B cell (primary cell): ENCODE measurements around the gene ZDHHC20. TPM values are rescaled to one million over a fixed set of nuclear protein-coding genes. Genes with fewer than 3 reads are reported as not detected.

Source experiments
- ATAC-seq: fragments of 200-7000 bp; cut with Tn5 transposase; one replicate; pipeline ENCODE4 v1.10.0; 2021; ENCODE audit warnings: low read depth, mild to moderate bottlenecking, moderate number of reproducible peaks, moderate library complexity
- CTCF ChIA-PET: fragments of 350-600 bp; sonication (Branson Sonifier 250); formaldehyde crosslinking; loops from one replicate; lab custom pipeline; 2021; ENCODE audit warnings: antibody characterized with exemption, inconsistent platforms; lab: Charles Lee
- POLR2A ChIA-PET: fragments of 350-600 bp; sonication (Branson Sonifier 250); formaldehyde crosslinking; loops from one replicate; lab custom pipeline; 2021; ENCODE audit warnings: antibody characterized with exemption; lab: Charles Lee
- DNase-seq: peaks from one replicate; pipeline ENCODE4 v3.0.0; 2013
- H2AFZ ChIP-seq: 2 replicates; pipeline ENCODE4 v1.6.1; 2012; ENCODE audit warnings: mild to moderate bottlenecking, low read depth, low read length; ENCODE audit not compliant: insufficient read depth, poor library complexity, severe bottlenecking
- H3K27ac ChIP-seq, 2 donors: 1 replicate in 1 of 2; 2 replicates in 1 of 2; pipeline ENCODE4 v1.5.1; 2012 to 2013; ENCODE audit warnings: low read length in 2 of 2, mild to moderate bottlenecking in 2 of 2, moderate library complexity in 1 of 2
- H3K27me3 ChIP-seq, 4 experiments: fragments of 200-600 bp in 1 of 4; sonication (generic) in 1 of 4; replicated peaks in 1 of 4; 1 replicate in 2 of 4; 2 replicates in 2 of 4; pipeline versions ENCODE4 v1.6.1 to v1.7.0; 2013 to 2016; ENCODE audit warnings: low read length in 3 of 4, mild to moderate bottlenecking in 2 of 4, mixed read lengths in 1 of 4, moderate library complexity in 1 of 4; ENCODE audit not compliant: insufficient read depth in 4 of 4, control insufficient read depth in 3 of 4; ENCODE audit errors: control extremely low read depth in 1 of 4
- H3K36me3 ChIP-seq, 2 experiments: replicated peaks in 1 of 2; 1 replicate in 1 of 2; 2 replicates in 1 of 2; pipeline versions ENCODE4 v1.6.1 to v1.7.1; 2013; ENCODE audit warnings: low read length in 1 of 2; ENCODE audit not compliant: insufficient read depth in 2 of 2, control insufficient read depth in 1 of 2; ENCODE audit errors: control extremely low read depth in 1 of 2, extremely low read depth in 1 of 2
- H3K4me1 ChIP-seq, 2 donors: fragments of 200-600 bp in 1 of 2; sonication (generic) in 1 of 2; 1 replicate in 1 of 2; 2 replicates in 1 of 2; pipeline versions ENCODE4 v1.5.1 to v1.6.1; 2013 to 2017; ENCODE audit warnings: low read length in 2 of 2; ENCODE audit not compliant: control insufficient read depth in 2 of 2, insufficient read depth in 2 of 2
- H3K4me2 ChIP-seq: replicated peaks from 2 replicates; pipeline ENCODE3; 2012; ENCODE audit warnings: mild to moderate bottlenecking, low read depth, low read length; ENCODE audit not compliant: poor library complexity, severe bottlenecking
- H3K4me3 ChIP-seq, 5 experiments: fragments of 200-600 bp in 1 of 5; sonication (generic) in 1 of 5; 1 replicate in 3 of 5; 2 replicates in 2 of 5; pipeline versions ENCODE4 v1.5.1 to v1.7.0; 2011 to 2016; ENCODE audit warnings: low read length in 4 of 5, mild to moderate bottlenecking in 4 of 5, low read depth in 2 of 5, control low read depth in 1 of 5, moderate library complexity in 1 of 5; ENCODE audit not compliant: insufficient read depth in 1 of 5; ENCODE audit errors: control extremely low read depth in 1 of 5, extremely low read depth in 1 of 5
- H3K79me2 ChIP-seq: fragments of 200-600 bp; sonication (generic); one replicate; pipeline ENCODE4 v1.6.0; 2016; ENCODE audit warnings: low read length; ENCODE audit not compliant: control insufficient read depth, insufficient read depth
- H3K9ac ChIP-seq: fragments of 200-600 bp; sonication (generic); 2 replicates; pipeline ENCODE4 v1.6.1; 2017; ENCODE audit warnings: mild to moderate bottlenecking, low read length, moderate library complexity
- H3K9me3 ChIP-seq, 3 donors: one replicate each; pipeline versions ENCODE4 v1.6.1 to v1.7.1; 2013; ENCODE audit warnings: low read length in 2 of 3; ENCODE audit not compliant: control insufficient read depth in 2 of 3, insufficient read depth in 1 of 3; ENCODE audit errors: control extremely low read depth in 1 of 3
- H4K20me1 ChIP-seq: 2 replicates; pipeline ENCODE4 v1.6.0; 2012; ENCODE audit warnings: mild to moderate bottlenecking, low read length; ENCODE audit not compliant: insufficient read depth, control insufficient read depth, poor library complexity, severe bottlenecking
- H3K27ac Mint-ChIP-seq: one replicate; pipeline ENCODE4 v1.8.0; 2021; ENCODE audit warnings: mixed read lengths
- H3K27me3 Mint-ChIP-seq: one replicate; pipeline ENCODE4 v1.8.0; 2021; ENCODE audit warnings: mixed read lengths
- H3K4me1 Mint-ChIP-seq: one replicate; pipeline ENCODE4 v1.8.0; 2021; ENCODE audit warnings: mixed read lengths
- H3K4me3 Mint-ChIP-seq: one replicate; pipeline ENCODE4 v1.8.0; 2021; ENCODE audit warnings: mixed read lengths
- H3K9me3 Mint-ChIP-seq: one replicate; pipeline ENCODE4 v1.8.0; 2022; ENCODE audit warnings: mixed read lengths; ENCODE audit not compliant: insufficient read depth
- EZH2 ChIP-seq: IDR thresholded peaks from 2 replicates; pipeline ENCODE4 v1.6.1; 2012; ENCODE audit warnings: borderline replicate concordance, low read depth, mild to moderate bottlenecking, moderate library complexity, low read length; ENCODE audit not compliant: insufficient read depth, poor library complexity, severe bottlenecking
- WGBS: methylation state at CpG from one replicate; pipeline ENCODE4 v1.1.5; 2013; ENCODE audit warnings: missing lambda C conversion rate; ENCODE audit not compliant: insufficient coverage; 5-methylcytosine and 5-hydroxymethylcytosine counted together
- intact Hi-C: fragments of 100-400 bp; cut with micrococcal nuclease; formaldehyde crosslinking; loops from one replicate; pipeline ENCODE4 v1.10.0; 2022
- polyA plus RNA-seq: library from polyadenylated mRNA; depleted of rRNA; stranded (reverse); fragments of >200 nt; gene quantifications from 2 replicates; pipeline ENCODE4 v1.2.3, GENCODE V29; 2012
- total RNA-seq, 2 donors: library from RNA; stranded (reverse); fragments of 120-200 nt in 1 of 2; gene quantifications; 1 replicate in 1 of 2; 2 replicates in 1 of 2; pipeline versions ENCODE4 v1.2.3 to v1.2.4, GENCODE V29; 2013 to 2022
- TF ChIP-seq, protein P1 (sequence below): fragments of 200-600 bp; IDR thresholded peaks from one replicate; pipeline ENCODE4 v1.8.0; 2022; ENCODE audit warnings: antibody characterized with exemption, mild to moderate bottlenecking

ZDHHC20 gene
- total and polyA plus RNA-seq, 2 donors (not counting 1 experiment from before 2014, with no cell fraction given) = 10.3 to 61.5 TPM

- ChIA-PET CTCF (no interaction called here), POLR2A (no interaction called here)
- TF ChIP-seq EZH2 = no peak
- TF ChIP-seq, protein P1, sequence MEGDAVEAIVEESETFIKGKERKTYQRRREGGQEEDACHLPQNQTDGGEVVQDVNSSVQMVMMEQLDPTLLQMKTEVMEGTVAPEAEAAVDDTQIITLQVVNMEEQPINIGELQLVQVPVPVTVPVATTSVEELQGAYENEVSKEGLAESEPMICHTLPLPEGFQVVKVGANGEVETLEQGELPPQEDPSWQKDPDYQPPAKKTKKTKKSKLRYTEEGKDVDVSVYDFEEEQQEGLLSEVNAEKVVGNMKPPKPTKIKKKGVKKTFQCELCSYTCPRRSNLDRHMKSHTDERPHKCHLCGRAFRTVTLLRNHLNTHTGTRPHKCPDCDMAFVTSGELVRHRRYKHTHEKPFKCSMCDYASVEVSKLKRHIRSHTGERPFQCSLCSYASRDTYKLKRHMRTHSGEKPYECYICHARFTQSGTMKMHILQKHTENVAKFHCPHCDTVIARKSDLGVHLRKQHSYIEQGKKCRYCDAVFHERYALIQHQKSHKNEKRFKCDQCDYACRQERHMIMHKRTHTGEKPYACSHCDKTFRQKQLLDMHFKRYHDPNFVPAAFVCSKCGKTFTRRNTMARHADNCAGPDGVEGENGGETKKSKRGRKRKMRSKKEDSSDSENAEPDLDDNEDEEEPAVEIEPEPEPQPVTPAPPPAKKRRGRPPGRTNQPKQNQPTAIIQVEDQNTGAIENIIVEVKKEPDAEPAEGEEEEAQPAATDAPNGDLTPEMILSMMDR = no peak
- no peak overlapping the region for H2AFZ ChIP-seq
- H3K27ac ChIP-seq = no peak overlapping the region
- H3K4me3 ChIP-seq = no peak overlapping the region
- no peaks in the 10 kb centered on the region for H3K27me3 ChIP-seq
- no peak overlapping the region for H3K4me2 ChIP-seq
- H4K20me1 ChIP-seq = peaks cover under 1% of the 10 kb centered on the region
- peaks cover 0 to 4% (median 2%) of the 10 kb centered on the region in 3 donors for H3K9me3 ChIP-seq
- intact Hi-C loops = loop anchor here (10.0 kb wide), 1 partner anchor 49 kb away; the partner anchor contains the start of gene ZDHHC20
- no peaks in the 10 kb centered on the region for H3K9me3 Mint-ChIP-seq
- no peak overlapping the region for H3K27ac Mint-ChIP-seq
- DNase-seq (no peak), ATAC-seq (no peak)
- no peak overlapping the region for H3K4me3 Mint-ChIP-seq
- no peak overlapping the region for H3K9ac ChIP-seq
- no peaks in the 10 kb centered on the region for H3K79me2 ChIP-seq
- H3K36me3 ChIP-seq = peaks cover 10 to 27% of the 10 kb centered on the region in 2 experiments
- H3K27me3 Mint-ChIP-seq = no peaks in the 10 kb centered on the region
- H3K4me1 Mint-ChIP-seq = no peaks in the 10 kb centered on the region
- no peaks in the 10 kb centered on the region for H3K4me1 ChIP-seq
- no CpG with 5 or more reads among the region's 1 CpG for WGBS
Observed at GRCh38 chr13:21405309-21405708, 53.8 kb downstream of the ZDHHC20 start.

DNA sequence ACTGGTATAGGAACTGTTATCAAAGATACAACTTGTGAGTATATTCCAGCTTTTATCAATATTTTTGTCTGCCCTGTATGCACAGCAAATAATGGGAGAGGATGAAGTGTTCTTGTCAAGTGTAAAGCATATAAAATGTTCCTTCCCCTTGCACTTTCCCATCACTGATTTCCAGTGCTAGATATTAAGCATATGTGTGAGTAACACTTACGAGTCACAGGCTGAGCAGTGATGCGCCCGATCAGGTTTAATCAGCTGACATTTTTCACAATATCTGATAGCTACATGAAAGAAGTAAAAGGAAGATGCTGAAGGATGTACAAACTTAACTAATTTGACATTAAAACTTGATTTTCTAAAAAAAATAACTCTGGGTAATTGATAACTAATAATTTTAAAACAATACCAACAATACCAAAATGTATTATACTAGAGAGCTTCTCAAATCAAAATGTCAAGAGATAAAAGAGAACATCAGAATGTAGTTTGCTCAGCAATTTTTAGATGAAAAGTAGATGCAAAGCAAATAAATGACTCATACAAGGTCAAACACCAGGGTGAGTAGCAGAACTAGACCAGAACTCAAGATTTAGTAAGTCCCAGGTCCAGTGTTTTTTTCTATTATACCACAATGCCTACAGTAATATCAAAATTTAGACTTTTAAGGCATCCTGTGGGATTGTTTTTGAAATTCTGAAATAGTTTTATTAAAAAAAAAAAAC lies 56.4 kb downstream of the ZDHHC20 start:
- ATAC-seq (no peak), DNase-seq (no peak)
- intact Hi-C loops = loop anchor here (10.0 kb wide), 1 partner anchor 52 kb away; the partner anchor contains the start of gene ZDHHC20
- Histone ChIP-seq H3K9me3 (peaks cover 0 to 4% (median 2%) of the 10 kb centered on the region in 3 donors), H3K27me3 (no peaks in the 10 kb centered on the region), H3K36me3 (peaks cover 10 to 25% of the 10 kb centered on the region in 2 experiments), H3K79me2 (no peaks in the 10 kb centered on the region), H3K4me2 (no peak overlapping the region), H3K4me3 (no peak overlapping the region), H2AFZ (no peak overlapping the region), H4K20me1 (no peaks in the 10 kb centered on the region), H3K9ac (no peak overlapping the region), H3K4me1 (no peaks in the 10 kb centered on the region), H3K27ac (no peak overlapping the region)
- no peak for TF ChIP-seq EZH2
- TF ChIP-seq, protein P1 = no peak
- no CpG with 5 or more reads among the region's 3 CpGs for WGBS
- H3K4me3 Mint-ChIP-seq = no peak overlapping the region
- no peaks in the 10 kb centered on the region for H3K27me3 Mint-ChIP-seq
- ChIA-PET CTCF (interaction anchor here (1.0 to 1.4 kb wide), 2 partner anchors 22 to 106 kb away, joined by 3 to 4 read pairs; no protein-coding TSS in a partner anchor), POLR2A (no interaction called here)
- H3K27ac Mint-ChIP-seq = no peak overlapping the region
- H3K9me3 Mint-ChIP-seq = no peaks in the 10 kb centered on the region
- H3K4me1 Mint-ChIP-seq = no peaks in the 10 kb centered on the region
